Measurements from ENCODE around the gene NAT16. TPM values are rescaled to one million over a fixed set of nuclear protein-coding genes. Genes with fewer than 3 reads are reported as not detected.
"Not testable (repeated sequence)": the region's sequence is repeated elsewhere in the genome, so short reads cannot be mapped to it uniquely, and the experiment has no call there.

Gene NAT16
- total and polyA plus RNA-seq, 2 of the 4 experiments (the other 2 are of a cell fraction) = 0.05 TPM; not detected in 1

- H2AK5ac ChIP-seq (ENCODE audit: low read depth, low read length); H3K18ac ChIP-seq (ENCODE audit: low read depth, low read length); H3K4me3 ChIP-seq (ENCODE audit: insufficient read depth, low read depth, low read length); H2BK5ac ChIP-seq (ENCODE audit: low read depth, low read length, poor library complexity, severe bottlenecking); H2BK20ac ChIP-seq (ENCODE audit: low read depth, low read length); H2BK15ac ChIP-seq (ENCODE audit: low read depth, low read length); H4K91ac ChIP-seq (ENCODE audit: insufficient read depth, low read depth, low read length); BruUV-seq (replicated peaks); H3K4me1 ChIP-seq (ENCODE audit: control insufficient read depth, insufficient read depth, low read length); H3K23ac ChIP-seq (ENCODE audit: low read depth, low read length); H3K9me3 ChIP-seq (ENCODE audit: control insufficient read depth, insufficient read depth, low read length); H3K79me1 ChIP-seq (ENCODE audit: low read depth in 1 of 2, low read length in 2 of 2); intact Hi-C loops (cut with micrococcal nuclease); ATAC-seq (ENCODE audit: low read depth); H3K4me2 ChIP-seq (ENCODE audit: low read depth, low read length); DNase-seq; H3K56ac ChIP-seq (ENCODE audit: extremely low read depth, insufficient read depth, low read length); H4K20me1 ChIP-seq (ENCODE audit: insufficient read depth, low read length); dilution Hi-C loops (cut with HindIII; ENCODE audit: low sequenced_read_pairs, unreplicated experiment); H4K5ac ChIP-seq (ENCODE audit: low read depth, low read length); H3K9ac ChIP-seq (ENCODE audit: low read depth, low read length); H3K9me1 ChIP-seq (ENCODE audit: insufficient read depth, low read length); in situ Hi-C loops (cut with MboI; ENCODE audit: low sequenced_read_pairs); H3K14ac ChIP-seq (replicated peaks; ENCODE audit: low read depth, low read length); H2AK9ac ChIP-seq (replicated peaks; ENCODE audit: low read depth, low read length, poor library complexity); H4K8ac ChIP-seq (ENCODE audit: low read depth in 2 of 2, low read length in 2 of 2); H3K27ac ChIP-seq (ENCODE audit: insufficient read depth, low read length); H3K4ac ChIP-seq (ENCODE audit: low read depth, low read length); CTCF ChIA-PET; H2BK120ac ChIP-seq (ENCODE audit: low read depth, low read length); H2AFZ ChIP-seq (replicated peaks; ENCODE audit: low read length, poor library complexity): not testable (repeated sequence)
- Histone ChIP-seq H3K36me3 (ENCODE audit: control insufficient read depth, insufficient read depth, low read length) (peaks cover 20% of the 10 kb centered on the region), H3K27me3 (ENCODE audit: control insufficient read depth, insufficient read depth, low read length) (peaks cover 37% of the 10 kb centered on the region)
- 64% methylated on average over 5 of the region's 22 CpGs; no CpG with 5 or more reads in 1 of the 2 experiments for WGBS, 2 experiments (ENCODE audit: extremely low coverage in 2 of 2, insufficient read length in 1 of 2)
- POLR2A ChIA-PET (ENCODE audit: unreplicated experiment) = interaction anchor here (0.5 kb wide), 1 partner anchor 313 kb away, joined by 3 read pairs; no protein-coding TSS in a partner anchor
Measured at GRCh38 chr7:101203740-101204738, 23.9 kb upstream of the NAT16 start.
